GM21423 (cell line): ENCODE measurements around the gene DOCK8.

Experiments
- ATAC-seq: cut with Tn5 transposase; IDR thresholded peaks from one replicate; pipeline ENCODE4 v1.9.1; 2021; ENCODE audit warnings: mild to moderate bottlenecking, moderate library complexity; ENCODE audit not compliant: unreplicated experiment

The DOCK8 gene

DNA sequence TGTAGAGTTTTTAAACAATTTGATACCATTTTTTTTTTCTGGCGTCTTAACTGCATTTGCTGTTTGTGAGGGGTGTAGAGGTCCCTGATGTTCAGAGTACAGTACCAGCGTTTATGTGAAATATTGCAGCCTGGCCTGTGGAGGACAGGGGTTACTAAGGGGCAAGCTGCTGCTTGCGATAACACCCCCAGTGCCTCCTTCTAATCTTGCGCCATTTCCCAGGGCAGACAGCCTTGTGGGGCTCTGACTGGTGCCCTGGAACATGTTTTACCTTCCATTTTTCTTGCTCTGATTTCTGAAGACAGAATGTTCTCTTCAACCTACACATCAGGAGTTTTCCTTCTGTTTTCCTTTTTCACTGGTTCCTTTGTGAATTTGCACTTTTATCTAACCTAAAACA is 142.9 kb downstream of the DOCK8 start:
- ATAC-seq: no peak

GRCh38 chr9:362561-363273 is 148.1 kb downstream of the DOCK8 start:
- no peak for ATAC-seq

- ATAC-seq: no peak
Measured at GRCh38 chr9:363274-363612, 148.6 kb downstream of the DOCK8 start.

DNA sequence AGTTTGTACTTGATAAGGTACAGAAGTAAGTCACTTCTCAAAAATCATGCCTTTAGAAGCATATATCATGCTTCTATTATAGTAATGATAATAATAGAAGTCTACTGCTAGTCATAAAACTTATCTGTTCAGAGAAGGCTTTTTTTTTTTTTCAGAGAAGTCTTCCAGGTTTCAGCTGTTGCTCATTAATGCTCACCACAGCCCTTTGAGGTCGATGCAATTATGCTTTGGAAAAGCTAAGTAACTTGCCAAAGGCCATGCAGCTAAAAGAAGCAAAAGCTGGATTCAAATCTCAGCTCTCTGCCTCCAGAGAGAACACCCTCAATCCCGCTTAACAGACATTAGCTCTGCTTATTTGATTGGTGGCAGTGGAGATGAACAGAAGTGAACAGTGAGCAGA is 150.8 kb downstream of the DOCK8 start:
- no peak for ATAC-seq

- ATAC-seq: no peak
Measured at GRCh38 chr9:366620-367019, 152.0 kb downstream of the DOCK8 start.

- no peak for ATAC-seq
Measured at GRCh38 chr9:370086-370485, 155.4 kb downstream of the DOCK8 start.

DNA sequence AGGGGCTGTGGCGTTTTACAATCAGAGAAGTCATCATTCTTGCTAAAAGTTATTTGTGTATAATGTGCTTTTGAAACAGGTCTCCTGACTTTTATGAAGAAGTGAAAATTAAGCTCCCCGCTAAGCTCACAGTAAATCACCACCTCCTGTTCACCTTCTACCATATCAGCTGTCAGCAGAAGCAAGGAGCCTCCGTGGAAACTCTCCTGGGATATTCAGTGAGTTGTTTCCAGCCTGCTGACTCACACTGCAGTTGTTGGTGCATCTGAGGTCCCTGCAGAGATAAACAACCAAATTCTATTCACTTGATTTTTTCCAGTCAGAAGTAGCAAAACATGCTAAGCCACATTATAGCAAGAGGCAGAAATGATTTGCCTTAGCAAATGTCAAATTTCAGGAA is 156.7 kb downstream of the DOCK8 start:
- ATAC-seq: no peak

- no peak for ATAC-seq
Measured at GRCh38 chr9:372128-372527, 157.5 kb downstream of the DOCK8 start.

DNA sequence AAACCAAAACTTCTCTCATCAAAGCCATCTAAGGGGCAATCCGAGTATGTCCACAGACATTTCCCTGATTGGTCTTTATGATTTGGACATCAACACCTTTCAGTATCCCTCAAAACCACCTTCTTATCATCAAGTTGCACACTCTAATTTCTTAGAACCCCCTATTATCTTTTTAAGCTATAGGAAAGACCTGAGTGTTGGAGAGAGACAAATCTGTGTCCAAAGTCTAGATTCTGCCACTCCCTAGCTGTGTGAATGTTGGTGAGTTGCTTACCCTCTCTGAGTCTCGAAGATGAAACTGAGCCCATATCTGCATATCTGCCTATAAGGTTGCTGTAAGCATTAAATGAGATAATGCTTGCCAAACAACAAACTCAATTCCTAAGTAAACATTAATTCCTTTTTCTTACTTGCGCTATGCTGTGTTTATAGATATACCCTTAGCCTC is 159.1 kb downstream of the DOCK8 start:
- ATAC-seq: no peak

- no peak for ATAC-seq
Measured at GRCh38 chr9:374736-375135, 160.1 kb downstream of the DOCK8 start.

GRCh38 chr9:376115-376514 is 161.4 kb downstream of the DOCK8 start:
- ATAC-seq: no peak

GRCh38 chr9:378263-378662 is 163.6 kb downstream of the DOCK8 start:
- ATAC-seq: no peak

DNA sequence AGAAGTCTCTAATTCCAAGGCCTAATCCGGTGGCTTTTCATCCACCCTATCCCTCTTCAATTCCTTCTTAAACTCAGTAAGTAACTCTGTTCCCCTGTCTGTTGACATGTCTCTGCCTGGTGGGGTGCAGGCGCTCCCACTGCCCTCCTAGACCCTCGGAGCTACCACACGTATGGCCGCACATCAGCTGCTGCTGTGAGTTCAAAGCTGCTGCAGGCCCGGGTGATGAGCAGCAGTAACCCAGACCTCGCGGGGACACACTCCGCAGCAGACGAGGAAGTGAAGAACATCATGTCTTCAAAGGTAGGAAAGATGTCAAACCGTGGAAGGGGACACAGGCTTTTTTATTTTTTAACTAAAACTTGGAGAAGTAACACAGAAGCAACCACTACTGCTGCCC is 167.7 kb downstream of the DOCK8 start:
- no peak for ATAC-seq

GRCh38 chr9:385818-386398 is 171.2 kb downstream of the DOCK8 start:
- ATAC-seq: no peak

DNA sequence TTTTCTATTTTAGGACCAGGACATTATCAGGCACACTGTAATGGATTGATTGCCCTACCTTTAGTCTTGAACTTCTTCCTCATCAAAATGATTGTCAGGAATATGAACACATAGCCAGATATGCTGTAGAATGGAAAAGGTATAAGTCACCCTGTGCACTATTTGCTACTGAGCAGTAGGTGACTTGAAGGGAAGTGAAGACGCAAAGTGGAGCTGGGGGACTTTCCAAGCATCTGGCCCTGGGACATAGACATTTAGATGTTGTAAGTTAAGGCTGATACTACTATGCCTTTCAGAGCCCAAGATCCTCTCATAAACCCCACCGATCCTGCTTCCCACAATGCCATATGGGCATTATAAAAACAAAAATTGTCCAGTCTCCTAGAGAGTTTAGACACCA is 174.5 kb downstream of the DOCK8 start:
- ATAC-seq: no peak

DNA sequence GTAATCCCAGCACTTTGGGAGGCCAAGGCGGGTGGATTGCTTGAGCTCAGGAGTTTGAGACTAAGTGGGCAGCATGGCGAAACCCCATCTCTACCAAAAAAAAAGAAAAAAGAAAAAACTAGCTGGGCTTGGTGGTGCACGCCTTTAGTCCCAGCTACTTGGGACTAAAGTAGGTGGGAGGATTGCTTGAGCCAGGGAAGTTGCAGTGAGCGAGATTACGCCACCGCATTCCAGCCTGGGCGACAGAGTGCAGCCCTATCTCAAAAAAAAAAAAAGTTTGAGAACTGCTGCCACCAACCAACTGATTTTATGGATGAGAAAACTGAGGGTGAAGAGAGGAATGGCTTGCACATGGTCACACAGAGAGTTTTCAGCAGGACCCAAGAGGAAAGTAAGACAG is 175.1 kb downstream of the DOCK8 start:
- ATAC-seq: no peak

DNA sequence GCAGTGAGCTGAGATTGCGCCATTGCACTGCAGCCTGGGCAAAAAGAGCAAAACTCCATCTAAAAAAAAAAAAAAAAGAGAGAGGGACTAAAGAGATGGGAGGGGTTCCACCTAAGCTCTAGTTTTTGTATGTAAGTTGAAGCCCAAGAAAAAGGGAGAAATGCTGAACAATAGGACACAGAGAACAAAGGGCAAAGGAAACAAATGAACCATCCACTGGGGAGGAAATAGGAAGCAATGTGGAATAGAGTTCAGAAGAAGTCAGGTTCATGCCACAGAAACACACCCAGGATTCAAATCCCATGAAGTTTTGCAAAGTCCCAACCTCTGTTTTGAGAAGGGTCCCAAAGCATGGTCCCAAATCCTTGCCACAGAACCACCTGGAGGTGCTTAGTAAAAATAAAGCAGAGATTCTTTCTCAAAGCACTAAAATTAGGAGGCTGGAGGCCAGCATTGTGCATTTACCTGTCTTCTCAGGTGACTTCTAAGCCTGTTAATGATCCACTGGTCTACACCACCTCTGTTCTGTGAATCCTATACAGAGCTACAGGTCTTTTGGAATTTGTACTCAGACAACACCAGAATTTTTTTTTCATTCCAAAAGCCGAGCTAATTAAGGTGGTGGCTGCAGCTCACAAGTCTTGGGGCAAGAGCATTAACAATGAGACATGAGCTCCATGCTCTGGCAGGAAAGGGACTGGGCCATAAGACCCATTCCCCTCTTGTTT is 177.6 kb downstream of the DOCK8 start:
- ATAC-seq: no peak

DNA sequence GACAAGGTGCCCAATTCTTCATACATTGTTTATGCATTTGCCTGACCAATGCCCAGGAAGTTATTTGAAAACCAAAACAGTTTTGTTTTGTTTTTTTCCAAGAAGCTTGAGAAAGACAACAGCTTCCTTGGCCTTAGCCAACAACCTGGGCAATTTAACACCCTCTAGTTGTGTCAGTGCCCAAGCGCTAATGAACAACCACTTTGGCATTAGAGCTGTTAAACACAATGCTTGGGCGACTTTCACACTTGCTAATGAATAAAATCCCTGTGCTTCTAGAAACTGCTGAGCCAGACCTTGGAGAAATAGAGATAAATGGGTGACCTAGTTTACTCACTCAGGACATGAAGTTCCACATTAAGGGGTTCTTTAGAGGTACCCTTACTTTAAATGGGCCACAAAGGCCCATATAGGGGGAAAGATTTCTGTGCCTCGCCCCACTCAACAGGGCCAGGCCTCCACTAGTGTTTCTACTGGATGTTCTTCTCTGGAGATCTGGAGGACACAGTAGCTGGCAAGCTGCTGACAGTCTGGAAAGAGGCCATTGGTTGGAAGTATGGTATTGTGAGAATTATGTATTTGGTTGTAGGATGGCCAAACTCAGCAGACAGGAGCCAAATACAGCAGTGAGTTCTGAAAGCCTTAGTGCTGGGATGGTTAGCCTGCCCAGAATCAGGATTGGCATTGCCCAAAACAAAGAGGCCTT is 179.8 kb downstream of the DOCK8 start:
- ATAC-seq: no peak

- ATAC-seq: no peak
Measured at GRCh38 chr9:396396-396795, 181.7 kb downstream of the DOCK8 start.

- ATAC-seq: no peak
Measured at GRCh38 chr9:398085-398484, 183.4 kb downstream of the DOCK8 start.

- ATAC-seq: no peak
Measured at GRCh38 chr9:401223-401622, 186.6 kb downstream of the DOCK8 start.

DNA sequence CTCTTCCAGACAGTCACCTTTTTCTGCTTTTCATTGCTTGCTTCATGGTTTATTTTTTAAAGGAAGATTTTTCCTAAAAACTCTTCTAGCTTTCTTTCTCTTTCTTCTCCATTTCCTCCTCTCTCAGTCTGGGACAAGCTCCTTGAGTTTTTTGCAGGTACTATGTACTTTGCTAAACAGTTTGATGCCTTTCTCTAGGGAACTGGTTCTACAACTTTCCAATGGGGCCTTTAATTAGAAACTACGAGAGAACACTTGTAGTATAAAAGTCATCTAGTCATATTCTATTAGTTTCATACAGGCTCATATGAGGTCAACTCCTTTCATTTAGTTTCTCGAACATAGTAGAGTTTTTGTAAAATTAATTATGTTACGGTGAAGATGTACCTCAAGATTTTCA is 189.6 kb downstream of the DOCK8 start:
- no peak for ATAC-seq
